ENCODE measurements around the gene CCDC110. TPM values are rescaled to one million over a fixed set of nuclear protein-coding genes. Genes with fewer than 3 reads are reported as not detected.

CCDC110 gene
- total RNA-seq, 1 donor = not detected

DNA sequence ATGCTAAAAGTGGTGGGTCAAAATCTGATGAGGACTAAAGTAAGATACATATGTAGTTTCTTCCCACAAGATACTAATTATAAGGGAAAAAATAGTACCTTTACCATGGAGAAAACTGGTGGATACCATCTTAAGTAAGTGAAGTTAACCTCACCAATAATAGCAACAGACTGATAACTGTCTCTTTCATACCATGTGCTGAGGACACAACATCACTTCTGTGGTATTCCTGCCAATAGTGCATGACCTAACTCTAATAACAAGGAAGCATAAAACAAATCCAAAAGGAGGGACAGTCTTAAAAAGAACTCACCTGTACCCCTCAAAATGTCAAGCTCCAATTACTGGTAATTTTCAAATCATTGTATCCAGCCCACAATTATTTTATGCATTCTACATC is 54.6 kb downstream of the CCDC110 start:
- H3K4me1 ChIP-seq (ENCODE audit: insufficient read depth, low read length) = no peaks in the 10 kb centered on the region
- H3K9me3 ChIP-seq (ENCODE audit: low read depth, low read length) = no peaks in the 10 kb centered on the region
- H3K27me3 ChIP-seq (ENCODE audit: insufficient read depth, low read length) = no peaks in the 10 kb centered on the region
- no peak overlapping the region for H3K4me3 ChIP-seq (ENCODE audit: low read length)

DNA sequence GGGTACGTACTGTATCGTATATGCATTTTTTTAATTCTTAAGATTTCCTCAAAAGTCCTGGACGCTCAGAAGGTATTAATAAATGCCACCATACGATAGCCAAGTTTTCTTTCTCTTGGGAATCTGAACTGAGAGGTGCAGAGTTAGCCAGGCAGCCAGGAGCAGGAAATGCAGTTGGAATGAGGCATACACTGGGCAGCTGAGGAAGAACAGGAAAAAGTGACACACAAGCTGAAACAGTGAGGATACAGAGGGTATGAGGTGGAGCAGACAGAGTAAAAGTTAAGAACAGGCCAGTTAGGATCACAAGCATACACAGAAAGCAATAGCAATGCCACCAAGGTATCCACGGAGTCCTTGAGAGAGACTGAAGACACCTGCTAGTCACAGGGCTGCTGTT is 59.1 kb downstream of the CCDC110 start:
- Histone ChIP-seq H3K4me1 (ENCODE audit: insufficient read depth, low read length) (no peaks in the 10 kb centered on the region), H3K27me3 (ENCODE audit: insufficient read depth, low read length) (no peaks in the 10 kb centered on the region), H3K4me3 (ENCODE audit: low read length) (no peak overlapping the region), H3K9me3 (ENCODE audit: low read depth, low read length) (no peaks in the 10 kb centered on the region)

- H3K4me1 ChIP-seq (ENCODE audit: insufficient read depth, low read length) = no peaks in the 10 kb centered on the region
- no peaks in the 10 kb centered on the region for H3K9me3 ChIP-seq (ENCODE audit: low read depth, low read length)
- no peak overlapping the region for H3K4me3 ChIP-seq (ENCODE audit: low read length)
- H3K27me3 ChIP-seq (ENCODE audit: insufficient read depth, low read length) = no peaks in the 10 kb centered on the region
Measured at GRCh38 chr4:185411849-185412248, 59.7 kb downstream of the CCDC110 start.

DNA sequence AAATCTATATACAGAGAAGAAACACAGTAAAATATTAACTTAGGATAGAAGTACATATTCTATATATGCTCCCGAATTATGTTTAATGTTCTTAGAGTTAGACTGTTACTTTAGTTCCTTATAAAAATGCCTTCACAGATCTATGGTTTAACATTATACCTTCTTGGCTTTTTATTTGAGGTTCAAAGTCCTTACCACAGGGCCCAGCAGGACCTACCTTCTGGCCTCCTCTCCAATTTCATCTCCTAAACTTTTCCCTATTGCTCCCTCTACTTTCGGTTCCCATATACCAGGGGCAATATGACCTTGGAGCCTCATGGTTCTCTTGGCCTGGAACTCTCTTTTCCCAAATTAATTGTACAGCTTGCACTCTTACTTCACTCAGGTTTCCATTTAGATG is 63.1 kb downstream of the CCDC110 start:
- Histone ChIP-seq H3K4me1 (ENCODE audit: insufficient read depth, low read length) (no peaks in the 10 kb centered on the region), H3K9me3 (ENCODE audit: low read depth, low read length) (no peaks in the 10 kb centered on the region), H3K4me3 (ENCODE audit: low read length) (no peak overlapping the region), H3K27me3 (ENCODE audit: insufficient read depth, low read length) (no peaks in the 10 kb centered on the region)

- H3K4me1 ChIP-seq (ENCODE audit: insufficient read depth, low read length) = no peaks in the 10 kb centered on the region
- no peaks in the 10 kb centered on the region for H3K9me3 ChIP-seq (ENCODE audit: low read depth, low read length)
- H3K27me3 ChIP-seq (ENCODE audit: insufficient read depth, low read length) = no peaks in the 10 kb centered on the region
- H3K4me3 ChIP-seq (ENCODE audit: low read length) = no peak overlapping the region
Measured at GRCh38 chr4:185405296-185405999, 66.1 kb downstream of the CCDC110 start.

GRCh38 chr4:185404031-185404430 is 67.5 kb downstream of the CCDC110 start:
- H3K4me1 ChIP-seq (ENCODE audit: insufficient read depth, low read length) = no peaks in the 10 kb centered on the region
- H3K9me3 ChIP-seq (ENCODE audit: low read depth, low read length) = no peaks in the 10 kb centered on the region
- no peak overlapping the region for H3K4me3 ChIP-seq (ENCODE audit: low read length)
- no peaks in the 10 kb centered on the region for H3K27me3 ChIP-seq (ENCODE audit: insufficient read depth, low read length)

- H3K27me3 ChIP-seq (ENCODE audit: insufficient read depth, low read length) = no peaks in the 10 kb centered on the region
- H3K4me1 ChIP-seq (ENCODE audit: insufficient read depth, low read length) = peaks cover 14% of the 10 kb centered on the region
- no peak overlapping the region for H3K4me3 ChIP-seq (ENCODE audit: low read length)
- H3K9me3 ChIP-seq (ENCODE audit: low read depth, low read length) = no peaks in the 10 kb centered on the region
Measured at GRCh38 chr4:185399466-185399865, 72.1 kb downstream of the CCDC110 start.

DNA sequence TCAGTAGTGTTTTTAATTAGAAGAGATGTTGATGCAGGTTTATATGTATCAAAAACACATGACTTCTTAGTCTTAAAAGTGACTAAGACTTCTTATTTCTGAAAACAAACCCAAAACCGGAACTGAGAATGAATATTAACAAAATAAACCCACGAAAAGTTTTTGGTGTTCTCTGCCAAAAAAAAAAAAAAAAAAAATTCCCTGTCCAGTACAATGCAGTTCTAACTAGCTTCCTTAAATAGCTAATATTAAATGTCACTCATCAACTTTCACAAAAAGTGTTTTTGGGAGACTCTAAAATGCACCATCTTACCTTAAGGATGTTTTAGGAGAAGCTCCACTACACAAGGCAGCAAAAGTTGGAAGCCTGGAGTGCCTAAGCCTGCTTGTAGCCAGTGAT is 72.9 kb downstream of the CCDC110 start:
- Histone ChIP-seq H3K4me3 (ENCODE audit: low read length) (no peak overlapping the region), H3K4me1 (ENCODE audit: insufficient read depth, low read length) (peaks cover 14% of the 10 kb centered on the region), H3K27me3 (ENCODE audit: insufficient read depth, low read length) (no peaks in the 10 kb centered on the region), H3K9me3 (ENCODE audit: low read depth, low read length) (no peaks in the 10 kb centered on the region)

DNA sequence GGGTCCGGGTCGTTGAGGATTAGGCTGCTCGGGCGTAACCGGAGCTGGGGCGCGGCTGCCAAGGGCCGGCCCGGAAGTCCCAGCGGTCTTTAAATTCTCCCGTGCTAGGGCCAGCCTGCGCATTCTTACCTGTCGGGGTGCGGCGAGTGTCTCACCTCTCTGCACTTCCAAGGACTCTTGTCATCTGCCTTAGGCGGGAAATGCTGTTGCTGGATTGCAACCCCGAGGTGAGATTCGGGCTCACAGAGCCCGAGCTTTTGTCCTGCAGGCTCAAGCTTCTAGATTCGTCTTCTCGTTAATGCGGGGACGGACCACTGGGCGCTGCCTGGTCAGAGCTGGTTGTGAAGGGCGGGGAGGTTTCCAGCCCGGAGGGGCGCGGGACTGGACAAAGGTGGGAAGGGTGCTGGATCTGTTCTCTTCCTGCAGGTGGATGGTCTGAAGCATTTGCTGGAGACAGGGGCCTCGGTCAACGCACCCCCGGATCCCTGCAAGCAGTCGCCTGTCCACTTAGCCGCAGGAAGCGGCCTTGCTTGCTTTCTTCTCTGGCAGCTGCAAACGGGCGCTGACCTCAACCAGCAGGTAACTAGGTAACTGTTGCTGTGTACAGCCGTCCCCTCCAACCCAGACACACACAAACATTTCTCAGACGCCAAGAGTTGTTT is 74.7 kb downstream of the CCDC110 start, which contains the start of gene ANKRD37:
Gene ANKRD37 (plus strand): TSS at position 118 of the 662 bp plus-strand sequence. CDS start 83 bp downstream, at position 201.
- Histone ChIP-seq H3K27me3 (ENCODE audit: insufficient read depth, low read length) (no peaks in the 10 kb centered on the region), H3K9me3 (ENCODE audit: low read depth, low read length) (no peaks in the 10 kb centered on the region), H3K4me1 (ENCODE audit: insufficient read depth, low read length) (peaks cover 14% of the 10 kb centered on the region), H3K4me3 (ENCODE audit: low read length) (peak within 1 kb of the TSS; percentile 75)

- Histone ChIP-seq H3K4me1 (ENCODE audit: insufficient read depth, low read length) (peaks cover 14% of the 10 kb centered on the region), H3K9me3 (ENCODE audit: low read depth, low read length) (no peaks in the 10 kb centered on the region), H3K27me3 (ENCODE audit: insufficient read depth, low read length) (no peaks in the 10 kb centered on the region)
Measured at GRCh38 chr4:185395956-185396723, 75.4 kb downstream of the CCDC110 start.

DNA sequence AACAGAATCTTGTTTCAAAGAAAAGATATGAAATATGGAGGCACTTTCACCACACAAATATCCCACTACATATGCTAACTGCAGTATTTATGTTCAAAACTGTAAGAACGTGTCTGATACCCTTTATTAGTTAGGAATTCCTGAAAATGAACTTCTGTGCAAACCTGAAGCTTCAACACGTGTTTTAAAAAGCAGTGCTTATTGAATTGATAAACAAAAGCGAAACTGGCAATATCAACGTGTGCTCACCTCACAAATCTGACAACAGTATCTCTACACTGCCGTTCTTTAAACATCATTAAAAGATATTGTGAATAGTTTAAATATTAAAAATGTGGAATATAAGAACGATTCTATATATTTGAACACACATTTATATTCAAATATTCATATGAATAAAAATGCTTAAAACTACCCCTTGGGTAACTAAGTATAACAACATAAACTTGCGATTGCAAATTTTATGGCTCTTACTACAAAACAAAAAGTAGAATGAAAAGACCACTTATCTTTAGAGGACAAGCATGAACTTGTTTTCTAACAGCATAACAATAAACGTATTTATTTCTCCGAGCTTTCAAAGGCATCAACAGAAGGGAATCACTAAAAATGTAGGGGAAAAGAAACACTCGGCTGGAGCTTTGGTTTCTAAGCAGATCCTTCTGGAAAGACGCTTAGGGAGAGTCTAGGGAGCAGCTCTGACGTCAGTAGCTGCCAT is 76.1 kb downstream of the CCDC110 start, which contains the start of gene LRP2BP:
Gene LRP2BP (minus strand): TSS at position 687 of the 718 bp plus-strand sequence. CDS start 17,738 bp downstream, outside the sequence.
- Histone ChIP-seq H3K9me3 (ENCODE audit: low read depth, low read length) (no peaks in the 10 kb centered on the region), H3K4me3 (ENCODE audit: low read length) (peak within 1 kb of the TSS; percentile 75), H3K27me3 (ENCODE audit: insufficient read depth, low read length) (no peaks in the 10 kb centered on the region), H3K4me1 (ENCODE audit: insufficient read depth, low read length) (peaks cover 14% of the 10 kb centered on the region)

More at GRCh38 chr4:185395956-185396723, 75.4 kb downstream of the CCDC110 start:
- H3K4me3 ChIP-seq (ENCODE audit: low read length) = peak overlapping the region; percentile 75

Other genes with a start within 250 kb of the CCDC110 start
- gene LRP2BP, start 75.8 kb downstream of the CCDC110 start, total RNA-seq = 4.5 TPM
- gene ANKRD37, start 74.9 kb downstream of the CCDC110 start, total RNA-seq = 16.2 TPM
- gene UFSP2, start 45.8 kb downstream of the CCDC110 start, total RNA-seq = 14.6 TPM
- gene PDLIM3, start 63.8 kb upstream of the CCDC110 start, total RNA-seq = 0.10 TPM